Measurements from ENCODE around the gene SAMD10. TPM values are rescaled to one million over a fixed set of nuclear protein-coding genes. Genes with fewer than 3 reads are reported as not detected.
A peak's percentile ranks its signal among the peaks of the same experiment; 100 is the strongest.
"Not testable (repeated sequence)": the region's sequence is repeated elsewhere in the genome, so short reads cannot be mapped to it uniquely, and the experiment has no call there.

The SAMD10 gene
- total and polyA plus RNA-seq, 2 of the 8 experiments (the other 6 are each of a cell fraction or from before 2014, with no cell fraction given) = 3.0 to 5.2 TPM

DNA sequence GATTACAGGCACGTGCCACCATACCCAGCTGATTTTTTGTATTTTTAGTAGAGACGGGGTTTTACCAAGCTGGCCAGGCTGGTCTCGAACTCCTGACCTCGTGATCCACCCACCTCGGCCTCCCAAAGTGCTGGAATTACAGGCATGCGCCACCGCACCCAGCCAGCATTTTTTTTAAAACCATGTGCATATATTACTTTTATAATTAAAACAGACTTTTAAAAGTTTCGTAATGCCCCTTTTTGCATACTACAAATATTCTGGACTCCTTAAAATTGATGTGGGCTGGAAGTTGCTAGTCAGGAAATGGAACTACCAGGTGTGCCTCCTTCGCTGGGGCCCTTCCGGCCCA lies 7.5 kb downstream of the SAMD10 start:
- H3K18ac ChIP-seq (ENCODE audit: extremely low read depth, low read length); H2BK5ac ChIP-seq (ENCODE audit: low read depth, low read length); H3K9ac ChIP-seq (replicated peaks in 1 of 4; ENCODE audit: extremely low read depth in 1 of 4, low read depth in 3 of 4, low read length in 3 of 4); H4K20me1 ChIP-seq (replicated peaks in 1 of 2; ENCODE audit: control insufficient read depth in 1 of 2, insufficient read depth in 2 of 2, low read length in 2 of 2); H2AK5ac ChIP-seq (ENCODE audit: low read depth, low read length); FAIRE-seq; H2BK15ac ChIP-seq (ENCODE audit: low read length); H2BK20ac ChIP-seq (ENCODE audit: low read length); H3K56ac ChIP-seq (replicated peaks; ENCODE audit: insufficient read length, low read depth, low read length); H3K4me3 ChIP-seq (ENCODE audit: extremely low read depth in 1 of 4, insufficient read depth in 2 of 4, low read depth in 3 of 4, low read length in 4 of 4); H4K5ac ChIP-seq (ENCODE audit: insufficient read length, low read depth, low read length); H3K23ac ChIP-seq (ENCODE audit: insufficient read length); H3K79me1 ChIP-seq (ENCODE audit: low read depth, low read length); H3K27ac ChIP-seq (ENCODE audit: low read depth, low read length); H2AFZ ChIP-seq (ENCODE audit: low read length); DNase-seq (ENCODE audit: low read depth in 1 of 2, low spot score in 2 of 2); H3K79me2 ChIP-seq (ENCODE audit: control insufficient read depth in 1 of 2, insufficient read depth in 2 of 2, low read length in 2 of 2); H4K8ac ChIP-seq (ENCODE audit: extremely low read depth, insufficient read depth, low read length); H3K27me3 ChIP-seq (replicated peaks in 1 of 4; ENCODE audit: control insufficient read depth in 3 of 4, extremely low read depth in 1 of 4, insufficient read depth in 3 of 4, low read length in 3 of 4); H3K4me2 ChIP-seq (ENCODE audit: insufficient read depth in 1 of 2, low read depth in 2 of 2, low read length in 2 of 2); H3K14ac ChIP-seq (ENCODE audit: insufficient read length); H2BK120ac ChIP-seq (replicated peaks; ENCODE audit: low read depth, low read length); H3K4ac ChIP-seq (replicated peaks; ENCODE audit: insufficient read length, low read depth, low read length): not testable (repeated sequence)
- Histone ChIP-seq H4K91ac (replicated peaks; ENCODE audit: insufficient read length, low read length) (peak overlapping the region; percentile 44), H3K23me2 (ENCODE audit: low read depth, low read length) (peaks cover 12% of the 10 kb centered on the region; the same call in 1 of the 2 replicates), H3K36me3 (ENCODE audit: control insufficient read depth in 2 of 4, insufficient read depth in 4 of 4, low read length in 3 of 4) (peaks cover 2 to 15% (median 10%) of the 10 kb centered on the region in 4 experiments; a peak in 7 of 8 replicates), H3K9me3 (ENCODE audit: insufficient read depth in 2 of 2, low read depth in 1 of 2, low read length in 1 of 2) (peaks cover 16 to 18% of the 10 kb centered on the region in 2 experiments), H2BK12ac (ENCODE audit: low read depth, low read length) (0 out of 2 replicates have a peak overlapping the region, but pooled peaks have one; percentile 33), H3K4me1 (replicated peaks in 1 of 4; ENCODE audit: control insufficient read depth in 3 of 4, insufficient read depth in 4 of 4, low read length in 3 of 4) (peaks cover 0 to 13% (median 7%) of the 10 kb centered on the region in 4 experiments; a peak in 6 of 7 replicates)
- 94% methylated on average over 10 of the region's 10 CpGs; no CpG with 5 or more reads in 1 of the 2 experiments for WGBS, 2 experiments (ENCODE audit: extremely low coverage in 1 of 2, insufficient coverage in 1 of 2, insufficient read length in 1 of 2, insufficient replicate concordance in 2 of 2, low coverage in 1 of 2, low lambda C conversion rate in 2 of 2, missing lambda C conversion rate in 1 of 2)
- CTCF ChIA-PET (ENCODE audit: partially characterized antibody) = interaction anchor here (0.7 to 5.0 kb wide), 6 partner anchors 31 to 450 kb away, joined by 3 to 58 read pairs (median 4); no protein-coding TSS in a partner anchor
- POLR2A ChIA-PET (ENCODE audit: partially characterized antibody) = interaction anchor here (0.9 kb wide), 1 partner anchor 279 kb away, joined by 3 read pairs; no protein-coding TSS in a partner anchor

Data from H1 (cell line).